K562 (cell line): ENCODE results near the gene ETS2. TPM values are rescaled to one million over a fixed set of nuclear protein-coding genes. Genes with fewer than 3 reads are reported as not detected.

Source experiments
- ASH1L ChIP-seq: fragments of 450-650 bp; IDR thresholded peaks from 2 replicates; pipeline ENCODE4 v1.6.1; 2018; ENCODE audit warnings: borderline replicate concordance, mild to moderate bottlenecking, low read depth; ENCODE audit not compliant: partially characterized antibody
- CTBP1 ChIP-seq: fragments of 450-650 bp; IDR thresholded peaks from 2 replicates; pipeline ENCODE4 v1.6.1; 2016; ENCODE audit warnings: borderline replicate concordance
- FOXM1 ChIP-seq, 2 experiments: fragments of 450-650 bp in 1 of 2; sonication (generic) in 1 of 2; formaldehyde crosslinking in 1 of 2; IDR thresholded peaks; 2 replicates each; pipeline versions ENCODE4 v1.6.1 to v1.9.0; 2017 to 2022; ENCODE audit warnings: low read depth in 2 of 2, mild to moderate bottlenecking in 2 of 2, missing genetic modification reagents in 1 of 2, moderate library complexity in 1 of 2
- GATAD2B ChIP-seq: fragments of 450-650 bp; IDR thresholded peaks from 2 replicates; pipeline ENCODE4 v1.6.1; 2017; ENCODE audit warnings: mild to moderate bottlenecking, borderline replicate concordance
- MYNN ChIP-seq, 2 experiments: sonication (generic); formaldehyde crosslinking in 1 of 2; IDR thresholded peaks; 2 replicates each; pipeline versions ENCODE4 v1.5.0 to v1.6.1; 2016 to 2020; ENCODE audit warnings: antibody characterized with exemption in 1 of 2, missing genetic modification reagents in 1 of 2
- NRF1 ChIP-seq, 2 experiments: fragments of 450-650 bp; IDR thresholded peaks in 1 of 2; conservative IDR thresholded peaks in 1 of 2; 2 replicates each; pipeline ENCODE4 v1.6.1; 2014; ENCODE audit warnings: mild to moderate bottlenecking in 2 of 2
- POLR3A ChIP-seq: IDR thresholded peaks from 2 replicates; pipeline ENCODE4 v1.6.1; 2011; ENCODE audit warnings: borderline replicate concordance, mild to moderate bottlenecking, moderate library complexity; ENCODE audit not compliant: insufficient read length, insufficient read depth; ENCODE audit errors: extremely low read depth
- RAD21 ChIP-seq, 2 experiments: fragments of 250-450 bp in 1 of 2; fragments of 450-650 bp in 1 of 2; sonication (Bioruptor Pico) in 1 of 2; formaldehyde crosslinking in 1 of 2; IDR thresholded peaks in 1 of 2; conservative IDR thresholded peaks in 1 of 2; 2 replicates each; pipeline versions ENCODE4 v1.4.0 to v1.8.0; 2020 to 2022; ENCODE audit warnings: mild to moderate bottlenecking in 2 of 2, moderate library complexity in 1 of 2
- RBM17 ChIP-seq: fragments of 200-400 bp; formaldehyde crosslinking; IDR thresholded peaks from 2 replicates; pipeline ENCODE4 v1.6.1; 2017; ENCODE audit warnings: low read depth, mild to moderate bottlenecking, low read length, borderline replicate concordance
- SMARCC2 ChIP-seq: fragments of 450-650 bp; IDR thresholded peaks from 2 replicates; pipeline ENCODE4 v1.6.1; 2017; ENCODE audit warnings: antibody characterized with exemption, moderate library complexity, mild to moderate bottlenecking, low read depth
- ZBTB7A ChIP-seq: IDR thresholded peaks from 2 replicates; pipeline ENCODE4 v1.6.1; 2011; ENCODE audit warnings: low read depth, mild to moderate bottlenecking, low read length, moderate library complexity, borderline replicate concordance; ENCODE audit not compliant: control insufficient read depth
- ZFPM2 ChIP-seq: fragments of 250-450 bp; sonication (Bioruptor Pico); IDR thresholded peaks from 2 replicates; pipeline ENCODE4 v1.5.1; 2022; ENCODE audit warnings: mild to moderate bottlenecking
- ZNF431 ChIP-seq: sonication (generic); formaldehyde crosslinking; IDR thresholded peaks from 2 replicates; pipeline ENCODE4 v1.8.0; 2022; ENCODE audit warnings: mild to moderate bottlenecking, missing genetic modification reagents
- ZNF436 ChIP-seq: fragments of 250-450, 450-650 bp; sonication (Bioruptor Pico); formaldehyde crosslinking; IDR thresholded peaks from 2 replicates; pipeline ENCODE4 v1.7.0; 2020; ENCODE audit warnings: mild to moderate bottlenecking
- ZNF696 ChIP-seq: fragments of 250-450 bp; sonication (Bioruptor Pico); conservative IDR thresholded peaks from 2 replicates; pipeline ENCODE4 v1.4.0; 2020; ENCODE audit warnings: mild to moderate bottlenecking, moderate library complexity
- polyA plus RNA-seq, 8 experiments: library from polyadenylated mRNA; depleted of rRNA in 4 of 8; stranded (reverse) in 5 of 8; unstranded in 3 of 8; fragments of >200 nt; fragmentation: Nextera tagmentation in 2 of 8; fragmentation: Illumina TruSeq in 1 of 8; extraction: Ambion mirVana in 2 of 8; extraction: Trizol in 1 of 8; gene quantifications; 2 replicates each; pipeline versions ENCODE4 v1.2.1 to v1.2.3, GENCODE V29; 2011 to 2014; ENCODE audit warnings: inconsistent platforms in 1 of 8, missing spikeins in 1 of 8
- total RNA-seq, 7 experiments: library from RNA; depleted of rRNA in 6 of 7; stranded (reverse); fragments of >200 nt in 6 of 7; fragmentation: Illumina TruSeq in 2 of 7; extraction: Trizol in 2 of 7; gene quantifications; 2 replicates each; pipeline versions ENCODE4 v1.2.1 to v1.2.3, GENCODE V29; 2011 to 2021; ENCODE audit warnings: low replicate concordance in 1 of 7
- TF ChIP-seq, protein P1 (sequence below): fragments of 250-450 bp; sonication (Bioruptor Pico); IDR thresholded peaks from 2 replicates; pipeline ENCODE4 v1.8.0; 2021; ENCODE audit warnings: moderate library complexity, mild to moderate bottlenecking, inconsistent platforms
- TF ChIP-seq, protein P2 (sequence below): fragments of 450-650 bp; IDR thresholded peaks from 2 replicates; pipeline ENCODE4 v1.6.1; 2016; ENCODE audit warnings: antibody characterized with exemption
- TF ChIP-seq, protein P3 (sequence below): fragments of 250-450 bp; sonication (Bioruptor Pico); IDR thresholded peaks from 2 replicates; pipeline ENCODE4 v1.5.0; 2020; ENCODE audit warnings: mild to moderate bottlenecking, borderline replicate concordance
- TF ChIP-seq, protein P4 (sequence below): sonication (generic); formaldehyde crosslinking; IDR thresholded peaks from 2 replicates; pipeline ENCODE4 v1.8.1; 2023; ENCODE audit warnings: mild to moderate bottlenecking, missing genetic modification reagents, moderate library complexity

ETS2 gene
- total and polyA plus RNA-seq, 9 of the 15 experiments (the other 6 are each of a cell fraction or from before 2014, with no cell fraction given) = 1.7 to 24.4 (median 12.2) TPM

DNA sequence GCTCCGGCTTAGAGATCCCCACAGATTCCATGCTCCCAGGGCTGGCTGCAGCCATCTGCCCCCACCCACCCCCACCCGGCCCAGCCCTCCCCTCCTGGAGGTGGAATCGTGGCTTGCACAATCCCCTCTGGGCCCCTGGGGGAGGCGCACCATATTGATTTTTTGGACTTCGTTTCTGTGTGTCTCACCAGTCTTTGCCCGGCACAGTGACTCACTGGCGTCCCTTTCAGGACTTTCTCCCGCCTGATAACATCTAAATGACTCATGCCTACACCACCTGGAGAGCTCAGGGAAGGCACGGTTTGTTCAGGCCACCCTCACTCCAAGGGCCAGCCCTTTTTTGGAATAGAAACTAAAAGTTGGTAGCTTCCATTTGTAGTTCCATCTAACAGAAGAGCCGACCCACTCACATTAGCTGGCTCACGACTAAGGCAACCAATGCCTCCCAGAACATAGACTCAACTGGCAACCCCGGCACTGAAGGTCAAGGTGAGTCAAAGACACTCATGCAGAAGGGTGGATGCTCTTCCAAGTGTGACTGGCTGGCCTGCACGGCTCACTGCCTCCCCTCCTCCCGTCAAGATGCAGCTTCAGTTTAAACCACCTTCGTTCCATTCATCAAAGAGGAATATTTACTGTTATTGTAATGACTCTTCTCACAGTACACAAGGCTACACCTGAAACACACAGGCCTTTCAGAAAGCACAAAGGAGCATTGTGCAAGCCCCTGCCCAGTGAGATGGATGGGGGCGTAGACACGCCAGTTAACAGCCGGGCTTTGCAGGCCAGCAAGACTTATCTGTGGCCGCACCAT lies 18.1 kb upstream of the ETS2 start (continued):
- TF ChIP-seq, protein P1, sequence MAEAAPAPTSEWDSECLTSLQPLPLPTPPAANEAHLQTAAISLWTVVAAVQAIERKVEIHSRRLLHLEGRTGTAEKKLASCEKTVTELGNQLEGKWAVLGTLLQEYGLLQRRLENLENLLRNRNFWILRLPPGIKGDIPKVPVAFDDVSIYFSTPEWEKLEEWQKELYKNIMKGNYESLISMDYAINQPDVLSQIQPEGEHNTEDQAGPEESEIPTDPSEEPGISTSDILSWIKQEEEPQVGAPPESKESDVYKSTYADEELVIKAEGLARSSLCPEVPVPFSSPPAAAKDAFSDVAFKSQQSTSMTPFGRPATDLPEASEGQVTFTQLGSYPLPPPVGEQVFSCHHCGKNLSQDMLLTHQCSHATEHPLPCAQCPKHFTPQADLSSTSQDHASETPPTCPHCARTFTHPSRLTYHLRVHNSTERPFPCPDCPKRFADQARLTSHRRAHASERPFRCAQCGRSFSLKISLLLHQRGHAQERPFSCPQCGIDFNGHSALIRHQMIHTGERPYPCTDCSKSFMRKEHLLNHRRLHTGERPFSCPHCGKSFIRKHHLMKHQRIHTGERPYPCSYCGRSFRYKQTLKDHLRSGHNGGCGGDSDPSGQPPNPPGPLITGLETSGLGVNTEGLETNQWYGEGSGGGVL (CRISPR knock-in tag) = no peak
- TF ChIP-seq MYNN (IDR thresholded peaks at IDR 0.05) (peak; percentile 80; the same call in 1 of the 2 replicates), MYNN (CRISPR knock-in tag; IDR thresholded peaks at IDR 0.05) (no peak), CTBP1 (peak; percentile 95), ZBTB7A (no peak), SMARCC2 (peak; percentile 88; the same call in 1 of the 2 replicates), ZNF696 (CRISPR knock-in tag) (no peak), ASH1L (no peak), ZNF431 (CRISPR knock-in tag) (no peak), ZFPM2 (CRISPR knock-in tag) (no peak), FOXM1 (IDR thresholded peaks at IDR 0.05; ENCODE audit: low read depth) (no peak), FOXM1 (CRISPR knock-in tag; IDR thresholded peaks at IDR 0.05; ENCODE audit: low read depth) (no peak), RAD21 (CRISPR knock-in tag; conservative IDR thresholded peaks at IDR 0.05 in 1 of 2, IDR thresholded peaks at IDR 0.05 in 1 of 2) (peak in 1 of 2 experiments; percentile 24; a peak in 1 of 4 replicates), ZNF436 (CRISPR knock-in tag) (no peak), GATAD2B (no peak), POLR3A (no peak), RBM17 (no peak), NRF1 (conservative IDR thresholded peaks at IDR 0.05 in 1 of 2, IDR thresholded peaks at IDR 0.05 in 1 of 2) (peak; percentile 9 to 26; a peak in 1 of 4 replicates)
- TF ChIP-seq, protein P2, sequence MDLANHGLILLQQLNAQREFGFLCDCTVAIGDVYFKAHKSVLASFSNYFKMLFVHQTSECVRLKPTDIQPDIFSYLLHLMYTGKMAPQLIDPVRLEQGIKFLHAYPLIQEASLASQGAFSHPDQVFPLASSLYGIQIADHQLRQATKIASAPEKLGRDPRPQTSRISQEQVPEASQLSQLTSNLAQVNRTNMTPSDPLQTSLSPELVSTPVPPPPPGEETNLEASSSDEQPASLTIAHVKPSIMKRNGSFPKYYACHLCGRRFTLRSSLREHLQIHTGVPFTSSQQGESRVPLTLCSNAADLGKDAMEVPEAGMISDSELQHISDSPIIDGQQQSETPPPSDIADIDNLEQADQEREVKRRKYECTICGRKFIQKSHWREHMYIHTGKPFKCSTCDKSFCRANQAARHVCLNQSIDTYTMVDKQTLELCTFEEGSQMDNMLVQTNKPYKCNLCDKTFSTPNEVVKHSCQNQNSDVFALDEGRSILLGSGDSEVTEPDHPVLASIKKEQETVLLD = 0 out of 2 replicates have a peak, but pooled peaks have one; percentile 35
- TF ChIP-seq, protein P3, sequence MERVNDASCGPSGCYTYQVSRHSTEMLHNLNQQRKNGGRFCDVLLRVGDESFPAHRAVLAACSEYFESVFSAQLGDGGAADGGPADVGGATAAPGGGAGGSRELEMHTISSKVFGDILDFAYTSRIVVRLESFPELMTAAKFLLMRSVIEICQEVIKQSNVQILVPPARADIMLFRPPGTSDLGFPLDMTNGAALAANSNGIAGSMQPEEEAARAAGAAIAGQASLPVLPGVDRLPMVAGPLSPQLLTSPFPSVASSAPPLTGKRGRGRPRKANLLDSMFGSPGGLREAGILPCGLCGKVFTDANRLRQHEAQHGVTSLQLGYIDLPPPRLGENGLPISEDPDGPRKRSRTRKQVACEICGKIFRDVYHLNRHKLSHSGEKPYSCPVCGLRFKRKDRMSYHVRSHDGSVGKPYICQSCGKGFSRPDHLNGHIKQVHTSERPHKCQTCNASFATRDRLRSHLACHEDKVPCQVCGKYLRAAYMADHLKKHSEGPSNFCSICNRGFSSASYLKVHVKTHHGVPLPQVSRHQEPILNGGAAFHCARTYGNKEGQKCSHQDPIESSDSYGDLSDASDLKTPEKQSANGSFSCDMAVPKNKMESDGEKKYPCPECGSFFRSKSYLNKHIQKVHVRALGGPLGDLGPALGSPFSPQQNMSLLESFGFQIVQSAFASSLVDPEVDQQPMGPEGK (CRISPR knock-in tag) = no peak
- TF ChIP-seq, protein P4, sequence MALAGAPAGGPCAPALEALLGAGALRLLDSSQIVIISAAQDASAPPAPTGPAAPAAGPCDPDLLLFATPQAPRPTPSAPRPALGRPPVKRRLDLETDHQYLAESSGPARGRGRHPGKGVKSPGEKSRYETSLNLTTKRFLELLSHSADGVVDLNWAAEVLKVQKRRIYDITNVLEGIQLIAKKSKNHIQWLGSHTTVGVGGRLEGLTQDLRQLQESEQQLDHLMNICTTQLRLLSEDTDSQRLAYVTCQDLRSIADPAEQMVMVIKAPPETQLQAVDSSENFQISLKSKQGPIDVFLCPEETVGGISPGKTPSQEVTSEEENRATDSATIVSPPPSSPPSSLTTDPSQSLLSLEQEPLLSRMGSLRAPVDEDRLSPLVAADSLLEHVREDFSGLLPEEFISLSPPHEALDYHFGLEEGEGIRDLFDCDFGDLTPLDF (CRISPR knock-in tag) = no peak
